Measurements from ENCODE around the gene IQGAP2. TPM values are rescaled to one million over a fixed set of nuclear protein-coding genes. Genes with fewer than 3 reads are reported as not detected.
A peak's percentile ranks its signal among the peaks of the same experiment; 100 is the strongest.

IQGAP2 gene
- total RNA-seq, 1 donor from 2014 or later: not detected

- TF ChIP-seq CTCF (IDR thresholded peaks at IDR 0.05; ENCODE audit: insufficient read depth, low read length, severe bottlenecking): no peak
- FAIRE-seq (no peak), DNase-seq (ENCODE audit: low read depth) (peak; percentile 42)
- H3K36me3 ChIP-seq (ENCODE audit: control insufficient read depth, insufficient read depth, low read length): no peaks in the 10 kb centered on the region
- no peak overlapping the region for H3K4me3 ChIP-seq (ENCODE audit: low read depth, low read length)
- H3K27me3 ChIP-seq (ENCODE audit: control insufficient read depth, insufficient read depth, low read length): no peaks in the 10 kb centered on the region
Measured at GRCh38 chr5:76537073-76537543, 134.0 kb downstream of the IQGAP2 start.

GRCh38 chr5:76542241-76542640 is 139.2 kb downstream of the IQGAP2 start:
- Histone ChIP-seq H3K4me3 (ENCODE audit: low read depth, low read length) (no peak overlapping the region), H3K36me3 (ENCODE audit: control insufficient read depth, insufficient read depth, low read length) (no peaks in the 10 kb centered on the region), H3K27me3 (ENCODE audit: control insufficient read depth, insufficient read depth, low read length) (no peaks in the 10 kb centered on the region)
- DNase-seq (ENCODE audit: low read depth) (no peak), FAIRE-seq (no peak)
- TF ChIP-seq CTCF (IDR thresholded peaks at IDR 0.05; ENCODE audit: insufficient read depth, low read length, severe bottlenecking): no peak

GRCh38 chr5:76542887-76543690 is 140.0 kb downstream of the IQGAP2 start:
- H3K36me3 ChIP-seq (ENCODE audit: control insufficient read depth, insufficient read depth, low read length): no peaks in the 10 kb centered on the region
- H3K27me3 ChIP-seq (ENCODE audit: control insufficient read depth, insufficient read depth, low read length): no peaks in the 10 kb centered on the region
- no peak for DNase-seq (ENCODE audit: low read depth)
- FAIRE-seq: no peak
- no peak for TF ChIP-seq CTCF (IDR thresholded peaks at IDR 0.05; ENCODE audit: insufficient read depth, low read length, severe bottlenecking)
- no peak overlapping the region for H3K4me3 ChIP-seq (ENCODE audit: low read depth, low read length)

GRCh38 chr5:76544268-76544926 is 141.3 kb downstream of the IQGAP2 start:
- H3K36me3 ChIP-seq (ENCODE audit: control insufficient read depth, insufficient read depth, low read length): no peaks in the 10 kb centered on the region
- FAIRE-seq: no peak
- H3K27me3 ChIP-seq (ENCODE audit: control insufficient read depth, insufficient read depth, low read length): no peaks in the 10 kb centered on the region
- DNase-seq (ENCODE audit: low read depth): peak; percentile 36
- no peak overlapping the region for H3K4me3 ChIP-seq (ENCODE audit: low read depth, low read length)
- TF ChIP-seq CTCF (IDR thresholded peaks at IDR 0.05; ENCODE audit: insufficient read depth, low read length, severe bottlenecking): peak; percentile 63

GRCh38 chr5:76545184-76545583 is 142.1 kb downstream of the IQGAP2 start:
- no peak for FAIRE-seq
- H3K4me3 ChIP-seq (ENCODE audit: low read depth, low read length): no peak overlapping the region
- H3K27me3 ChIP-seq (ENCODE audit: control insufficient read depth, insufficient read depth, low read length): no peaks in the 10 kb centered on the region
- H3K36me3 ChIP-seq (ENCODE audit: control insufficient read depth, insufficient read depth, low read length): no peaks in the 10 kb centered on the region
- TF ChIP-seq CTCF (IDR thresholded peaks at IDR 0.05; ENCODE audit: insufficient read depth, low read length, severe bottlenecking): no peak
- no peak for DNase-seq (ENCODE audit: low read depth)
